Hematopoietic multipotent progenitor cell treated with erythropoietin and hydrocortisone succinate and interleukin-3 and kit ligand, for 15 days (in vitro differentiated cells): ENCODE results near the gene RYR1.
A peak's percentile ranks its signal among the peaks of the same experiment; 100 is the strongest.
"Not testable (repeated sequence)": the region's sequence is repeated elsewhere in the genome, so short reads cannot be mapped to it uniquely, and the experiment has no call there.

Experiments
- DNase-seq: peaks from one replicate; pipeline ENCODE4 v3.0.0-alpha.2; 2015; ENCODE audit warnings: low spot score

Gene RYR1

GRCh38 chr19:38538793-38539528, 105.5 kb downstream of the RYR1 start:
- no peak for DNase-seq

DNA sequence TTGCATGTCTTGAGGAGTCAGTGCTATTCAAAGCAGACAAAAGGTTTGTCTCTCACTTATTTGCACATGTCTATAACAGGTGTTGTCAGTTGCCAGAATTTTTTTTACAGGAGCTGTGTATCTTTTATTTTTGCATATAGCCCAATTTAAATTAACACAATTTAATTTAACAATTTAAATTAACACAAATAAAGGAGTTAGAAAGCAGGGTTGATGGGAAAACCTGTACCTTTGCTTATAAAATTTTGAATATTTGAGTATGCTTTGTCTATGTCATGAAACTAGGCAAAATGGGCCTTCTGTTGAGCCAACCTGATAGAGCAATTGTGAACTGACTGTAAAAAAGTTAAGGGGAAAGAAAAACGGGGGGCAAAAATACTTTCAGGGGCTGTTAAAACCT, 106.3 kb downstream of the RYR1 start:
- no peak for DNase-seq

DNA sequence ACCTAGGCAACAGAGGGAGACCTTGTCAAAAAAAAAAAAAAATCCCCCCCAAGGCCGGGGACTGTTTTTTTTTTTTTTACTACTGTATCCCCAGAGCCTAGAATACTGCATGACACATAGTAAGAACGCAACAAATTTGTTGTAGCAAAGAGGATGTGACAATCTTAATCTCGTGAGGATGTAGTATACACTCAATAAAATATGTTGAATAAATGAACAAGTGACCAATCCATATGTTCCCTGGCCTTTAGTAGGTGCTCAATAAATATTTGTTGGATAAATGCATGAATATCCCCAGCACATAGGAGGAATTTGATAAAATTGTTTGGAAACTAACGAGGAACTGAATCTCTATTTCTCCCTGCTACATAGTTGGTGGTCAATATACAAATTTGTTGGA, 108.5 kb downstream of the RYR1 start:
- DNase-seq, result no peak

DNA sequence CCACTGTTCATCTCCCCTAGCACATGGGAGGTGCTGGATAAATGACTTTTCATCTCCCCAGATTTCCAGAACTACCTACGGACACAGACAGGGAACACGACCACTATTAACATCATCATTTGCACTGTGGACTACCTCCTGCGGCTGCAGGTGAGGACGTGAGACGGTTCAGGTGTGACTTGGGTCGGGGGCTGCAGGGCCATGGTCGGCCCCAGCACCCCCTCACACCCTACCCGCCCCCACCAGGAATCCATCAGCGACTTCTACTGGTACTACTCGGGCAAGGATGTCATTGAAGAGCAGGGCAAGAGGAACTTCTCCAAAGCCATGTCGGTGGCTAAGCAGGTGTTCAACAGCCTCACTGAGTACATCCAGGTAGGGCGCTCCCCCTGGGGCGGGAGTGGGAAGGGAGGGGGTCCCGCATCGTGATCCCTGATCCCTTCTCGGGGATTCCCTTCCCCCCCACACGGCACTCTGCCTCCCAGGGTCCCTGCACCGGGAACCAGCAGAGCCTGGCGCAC, 109.9 kb downstream of the RYR1 start:
- DNase-seq, result no peak

- DNase-seq, result peak; percentile 88
Measured at GRCh38 chr19:38543807-38544568, 110.5 kb downstream of the RYR1 start.

GRCh38 chr19:38544569-38545315, 111.3 kb downstream of the RYR1 start:
- peak; percentile 24 for DNase-seq

DNA sequence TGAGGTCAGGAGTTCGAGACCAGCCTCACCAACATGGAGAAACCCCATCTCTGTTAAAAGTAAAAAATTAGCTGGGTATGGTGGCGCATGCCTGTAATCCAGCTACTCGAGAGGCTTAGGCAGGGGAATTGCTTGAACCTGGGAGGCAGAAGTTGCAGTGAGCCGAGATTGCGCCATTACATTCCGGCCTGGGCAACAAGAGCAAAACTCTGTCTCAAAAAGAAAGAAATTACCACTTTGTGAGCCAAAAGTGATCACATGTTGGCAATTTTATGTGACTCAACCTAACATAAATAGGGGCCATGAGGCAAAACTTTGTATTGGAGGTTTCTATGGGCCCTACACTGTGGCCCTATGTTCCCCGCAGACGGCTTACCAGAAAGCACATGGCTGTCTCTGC, 112.1 kb downstream of the RYR1 start:
- no peak for DNase-seq

GRCh38 chr19:38547421-38547820, 113.9 kb downstream of the RYR1 start:
- DNase-seq, result no peak

DNA sequence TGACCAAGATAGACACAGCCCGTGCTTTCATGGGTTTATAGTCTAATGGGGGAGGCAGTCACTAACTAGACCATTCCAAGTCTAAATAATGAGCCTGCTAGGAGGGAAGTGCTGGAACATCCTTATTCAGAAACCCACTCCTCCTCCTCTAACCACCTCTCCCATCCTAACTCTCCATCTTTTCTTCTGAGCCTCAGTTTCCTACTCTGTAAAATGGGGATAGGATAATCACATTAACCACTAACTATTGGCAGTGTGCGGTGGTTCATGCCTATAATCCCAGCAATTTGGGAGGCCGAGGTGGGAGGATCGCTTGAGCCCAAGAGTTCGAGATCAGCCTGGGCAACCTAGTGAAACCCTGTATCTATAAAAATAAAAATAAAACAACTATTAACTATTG, 115.6 kb downstream of the RYR1 start:
- no peak for DNase-seq

GRCh38 chr19:38549942-38550341, 116.5 kb downstream of the RYR1 start:
- no peak for DNase-seq

DNA sequence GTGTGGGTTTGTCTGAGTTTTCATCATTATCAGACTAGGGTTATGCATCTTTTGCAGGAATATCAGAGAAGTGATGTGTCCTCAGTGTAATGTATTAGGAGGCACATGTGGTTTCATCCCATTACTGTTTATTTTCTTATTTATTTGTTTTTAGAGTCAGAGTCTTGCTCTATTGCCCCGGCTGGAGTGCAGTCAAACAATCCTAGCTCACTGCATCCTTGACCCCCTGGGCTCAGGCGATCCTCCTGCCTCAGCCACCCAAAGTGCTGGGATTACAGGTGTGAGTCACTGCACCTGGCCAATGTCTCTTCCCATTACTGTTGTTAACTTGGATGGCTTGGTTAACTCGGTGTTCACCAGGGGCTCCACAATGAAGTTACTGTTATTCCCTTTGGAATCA, 116.9 kb downstream of the RYR1 start:
- no peak for DNase-seq

GRCh38 chr19:38551450-38551813, 117.9 kb downstream of the RYR1 start:
- DNase-seq, result no peak

DNA sequence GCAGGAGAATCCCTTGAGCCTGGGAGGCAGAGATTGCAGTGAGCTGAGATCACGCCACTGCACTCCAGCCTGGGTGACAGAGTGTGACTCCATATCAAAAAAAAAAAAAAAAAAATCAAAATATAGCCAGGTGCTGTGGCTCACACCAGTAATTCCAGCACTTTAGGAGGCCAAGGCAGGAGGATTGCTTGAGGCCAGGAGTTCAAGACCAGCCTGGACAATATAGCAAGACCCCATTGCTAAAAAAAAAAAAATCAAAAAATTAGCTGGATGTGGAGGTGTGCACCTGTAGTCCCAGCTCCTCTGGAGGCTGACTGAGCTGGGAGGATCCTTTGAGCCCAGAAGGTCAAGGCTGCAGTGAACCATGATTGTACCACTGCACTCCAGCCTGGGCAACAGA, 119.7 kb downstream of the RYR1 start:
- not testable (repeated sequence) for DNase-seq

- DNase-seq, result no peak
Measured at GRCh38 chr19:38554676-38555141, 121.2 kb downstream of the RYR1 start.

- no peak for DNase-seq
Measured at GRCh38 chr19:38555200-38555599, 121.7 kb downstream of the RYR1 start.

- DNase-seq, result no peak
Measured at GRCh38 chr19:38556521-38557174, 123.2 kb downstream of the RYR1 start.

- DNase-seq, result peak; percentile 38
Measured at GRCh38 chr19:38557205-38557799, 123.8 kb downstream of the RYR1 start.

- DNase-seq, result not testable (repeated sequence)
Measured at GRCh38 chr19:38558933-38559332, 125.4 kb downstream of the RYR1 start.

- no peak for DNase-seq
Measured at GRCh38 chr19:38559428-38560401, 126.2 kb downstream of the RYR1 start.

DNA sequence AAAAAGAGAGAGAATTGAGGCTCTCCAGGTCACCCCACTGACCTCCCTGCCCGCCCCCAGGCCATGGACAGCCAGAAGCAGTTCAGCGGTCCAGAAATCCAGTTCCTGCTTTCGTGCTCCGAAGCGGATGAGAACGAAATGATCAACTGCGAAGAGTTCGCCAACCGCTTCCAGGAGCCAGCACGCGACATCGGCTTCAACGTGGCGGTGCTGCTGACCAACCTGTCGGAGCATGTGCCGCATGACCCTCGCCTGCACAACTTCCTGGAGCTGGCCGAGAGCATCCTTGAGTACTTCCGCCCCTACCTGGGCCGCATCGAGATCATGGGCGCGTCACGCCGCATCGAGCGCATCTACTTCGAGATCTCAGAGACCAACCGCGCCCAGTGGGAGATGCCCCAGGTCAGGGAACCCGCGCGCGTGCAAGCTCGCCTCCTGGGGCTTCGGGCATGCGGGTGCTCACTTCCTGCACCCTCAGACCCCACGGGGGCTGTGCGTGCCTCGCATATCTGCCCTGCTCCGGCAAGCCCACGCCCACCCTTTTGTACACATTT, 127.6 kb downstream of the RYR1 start:
- DNase-seq, result no peak
